K562 (cell line): Measurements from ENCODE around the gene ZSWIM1. TPM values are rescaled to one million over a fixed set of nuclear protein-coding genes. Genes with fewer than 3 reads are reported as not detected.

ENCODE experiments used
- ADNP ChIP-seq: fragments of 200-800 bp; sonication (Bioruptor generic); IDR thresholded peaks from 2 replicates; pipeline ENCODE4 v1.6.1; 2016; ENCODE audit warnings: missing genetic modification characterization, missing compliant biosample characterization
- C11orf30 ChIP-seq: fragments of 450-650 bp; IDR thresholded peaks from 2 replicates; pipeline ENCODE4 v1.6.1; 2016; ENCODE audit warnings: low read depth, mild to moderate bottlenecking
- DDX20 ChIP-seq: fragments of 450-650 bp; IDR thresholded peaks from 2 replicates; pipeline ENCODE4 v1.6.1; 2016; ENCODE audit warnings: missing genetic modification characterization, low read depth, mild to moderate bottlenecking, missing compliant biosample characterization, moderate library complexity
- E2F1 ChIP-seq: sonication (generic); formaldehyde crosslinking; IDR thresholded peaks from 2 replicates; pipeline ENCODE4 v1.8.1; 2023; ENCODE audit warnings: mild to moderate bottlenecking, missing genetic modification reagents, moderate library complexity
- E2F4 ChIP-seq: sonication (generic); formaldehyde crosslinking; IDR thresholded peaks from 2 replicates; pipeline ENCODE4 v1.8.0; 2022; ENCODE audit warnings: mild to moderate bottlenecking, low read depth, missing genetic modification reagents
- ELF2 ChIP-seq: fragments of 250-450 bp; sonication (Bioruptor Pico); IDR thresholded peaks from 2 replicates; pipeline ENCODE4 v1.5.0; 2021; ENCODE audit warnings: mild to moderate bottlenecking
- FUS ChIP-seq: fragments of 200-400 bp; formaldehyde crosslinking; optimal IDR thresholded peaks from 2 replicates; pipeline ENCODE3; 2017; ENCODE audit warnings: low read depth, low read length
- GABPA ChIP-seq: fragments of 200-800 bp; sonication (Bioruptor generic); conservative IDR thresholded peaks from 2 replicates; pipeline ENCODE4 v1.6.1; 2016; ENCODE audit warnings: low read depth, missing genetic modification characterization, missing compliant biosample characterization
- HDAC3 ChIP-seq: fragments of 450-650 bp; IDR thresholded peaks from 2 replicates; pipeline ENCODE4 v1.6.1; 2018; ENCODE audit warnings: borderline replicate concordance, mild to moderate bottlenecking, moderate library complexity; ENCODE audit not compliant: partially characterized antibody
- HDAC8 ChIP-seq: fragments of 450-650 bp; IDR thresholded peaks from 2 replicates; pipeline ENCODE4 v1.6.1; 2016; ENCODE audit warnings: mild to moderate bottlenecking, missing genetic modification characterization, moderate library complexity, missing compliant biosample characterization
- KDM2B ChIP-seq: fragments of 250-450 bp; sonication (Bioruptor Pico); IDR thresholded peaks from 2 replicates; pipeline ENCODE4 v1.8.0; 2021; ENCODE audit warnings: mild to moderate bottlenecking, moderate library complexity
- KDM5B ChIP-seq: fragments of 200-600 bp; sonication (generic); IDR thresholded peaks from 2 replicates; pipeline ENCODE4 v1.6.1; 2012; ENCODE audit warnings: low read depth, mild to moderate bottlenecking, moderate library complexity, low read length, control low read depth, inconsistent platforms; ENCODE audit not compliant: insufficient replicate concordance
- MXD1 ChIP-seq: fragments of 250-450 bp; sonication (Bioruptor Pico); IDR thresholded peaks from 2 replicates; pipeline ENCODE4 v1.8.0; 2021; ENCODE audit warnings: borderline replicate concordance, mild to moderate bottlenecking, moderate library complexity; ENCODE audit not compliant: poor library complexity, severe bottlenecking
- MYBL2 ChIP-seq, 2 experiments: fragments of 450-650 bp in 1 of 2; sonication (generic) in 1 of 2; formaldehyde crosslinking in 1 of 2; IDR thresholded peaks; 2 replicates each; pipeline versions ENCODE4 v1.6.1 to v1.8.1; 2017 to 2022; ENCODE audit warnings: borderline replicate concordance in 1 of 2, inconsistent platforms in 1 of 2, low read depth in 1 of 2, mild to moderate bottlenecking in 1 of 2, missing genetic modification reagents in 1 of 2, moderate library complexity in 1 of 2
- NCOA1 ChIP-seq: fragments of 450-650 bp; IDR thresholded peaks from 2 replicates; pipeline ENCODE4 v1.6.1; 2016; ENCODE audit warnings: low read depth
- NCOR1 ChIP-seq: fragments of 450-650 bp; IDR thresholded peaks from 2 replicates; pipeline ENCODE4 v1.6.1; 2016; ENCODE audit warnings: mild to moderate bottlenecking, moderate library complexity
- NEUROD1 ChIP-seq: fragments of 150-350 bp; IDR thresholded peaks from 2 replicates; pipeline ENCODE4 v1.6.1; 2014; ENCODE audit warnings: borderline replicate concordance, low read length, low read depth; ENCODE audit not compliant: partially characterized antibody
- NFE2L1 ChIP-seq: fragments of 450-650 bp; IDR thresholded peaks from 2 replicates; pipeline ENCODE4 v1.6.1; 2016; ENCODE audit warnings: missing genetic modification characterization, low read depth, mild to moderate bottlenecking, missing compliant biosample characterization, moderate library complexity, borderline replicate concordance
- PHB ChIP-seq: fragments of 250-450 bp; sonication (Bioruptor Pico); IDR thresholded peaks from 2 replicates; pipeline ENCODE4 v1.5.0; 2021
- PTTG1 ChIP-seq: fragments of 450-650 bp; IDR thresholded peaks from 2 replicates; pipeline ENCODE4 v1.6.1; 2016; ENCODE audit warnings: low read depth, mild to moderate bottlenecking, missing genetic modification characterization, missing compliant biosample characterization
- RBM39 ChIP-seq: fragments of 200-400 bp; formaldehyde crosslinking; optimal IDR thresholded peaks from 2 replicates; pipeline ENCODE3; 2018; ENCODE audit warnings: low read depth, low read length
- ZKSCAN1 ChIP-seq: fragments of 150-350 bp; IDR thresholded peaks from 2 replicates; pipeline ENCODE4 v1.6.1; 2016; ENCODE audit warnings: low read depth, low read length
- ZNF174 ChIP-seq: fragments of 250-450 bp; sonication (Bioruptor Pico); IDR thresholded peaks from 2 replicates; pipeline ENCODE4 v1.4.0; 2020; ENCODE audit warnings: mild to moderate bottlenecking
- polyA plus RNA-seq, 8 experiments: library from polyadenylated mRNA; depleted of rRNA in 4 of 8; stranded (reverse) in 5 of 8; unstranded in 3 of 8; fragments of >200 nt; fragmentation: Nextera tagmentation in 2 of 8; fragmentation: Illumina TruSeq in 1 of 8; extraction: Ambion mirVana in 2 of 8; extraction: Trizol in 1 of 8; gene quantifications; 2 replicates each; pipeline versions ENCODE4 v1.2.1 to v1.2.3, GENCODE V29; 2011 to 2014; ENCODE audit warnings: inconsistent platforms in 1 of 8, missing spikeins in 1 of 8
- total RNA-seq, 7 experiments: library from RNA; depleted of rRNA in 6 of 7; stranded (reverse); fragments of >200 nt in 6 of 7; fragmentation: Illumina TruSeq in 2 of 7; extraction: Trizol in 2 of 7; gene quantifications; 2 replicates each; pipeline versions ENCODE4 v1.2.1 to v1.2.3, GENCODE V29; 2011 to 2021; ENCODE audit warnings: low replicate concordance in 1 of 7

The ZSWIM1 gene
- total and polyA plus RNA-seq, 9 of the 15 experiments (the other 6 are each of a cell fraction or from before 2014, with no cell fraction given), result 2.5 to 15.6 (median 9.5) TPM

GRCh38 chr20:45890985-45891983 is 10.3 kb downstream of the ZSWIM1 start, which contains the start of the genes CTSA and NEURL2 (continued):
- TF ChIP-seq NEUROD1, result no peak
- TF ChIP-seq HDAC8 (tag), result no peak
- TF ChIP-seq E2F1, result peak; percentile 32; the same call in 1 of the 2 replicates
- peak; percentile 100 for TF ChIP-seq C11orf30
- TF ChIP-seq PHB, result no peak
- no peak for TF ChIP-seq ADNP (tag)
- no peak for TF ChIP-seq MXD1 (CRISPR knock-in tag)
- TF ChIP-seq HDAC3, result no peak
- peak; percentile 70 for TF ChIP-seq KDM5B
- TF ChIP-seq E2F4 (CRISPR knock-in tag), result no peak
- TF ChIP-seq RBM39, result no peak
- TF ChIP-seq DDX20 (tag), result no peak
- TF ChIP-seq MYBL2 (IDR thresholded peaks at IDR 0.05; ENCODE audit: low read depth), result no peak
- no peak for TF ChIP-seq MYBL2 (CRISPR knock-in tag; IDR thresholded peaks at IDR 0.05; ENCODE audit: borderline replicate concordance)
- no peak for TF ChIP-seq NCOA1
- TF ChIP-seq GABPA (tag), result 0 out of 2 replicates have a peak, but pooled peaks have one; percentile 21
- no peak for TF ChIP-seq ZNF174 (CRISPR knock-in tag)
- TF ChIP-seq PTTG1 (tag), result no peak
- TF ChIP-seq ZKSCAN1, result 0 out of 2 replicates have a peak, but pooled peaks have one; percentile 37
- peak; percentile 44 for TF ChIP-seq NCOR1
- no peak for TF ChIP-seq ELF2 (CRISPR knock-in tag)
- no peak for TF ChIP-seq NFE2L1 (tag)
- TF ChIP-seq KDM2B (CRISPR knock-in tag), result no peak
- TF ChIP-seq FUS, result no peak
